Panc1 (cell line): ENCODE results near the gene LILRB1.

Experiments
- CTCF ChIP-seq: fragments of 450-650 bp; IDR thresholded peaks from 2 replicates; pipeline ENCODE4 v1.5.1; 2017; ENCODE audit warnings: mild to moderate bottlenecking
- POLR2AphosphoS5 ChIP-seq: IDR thresholded peaks from 2 replicates; pipeline ENCODE4 v1.6.1; 2012; ENCODE audit warnings: mild to moderate bottlenecking, low read depth, low read length, moderate library complexity
- REST ChIP-seq, 2 experiments: IDR thresholded peaks; 2 replicates each; pipeline ENCODE4 v1.6.1; 2011 to 2012; ENCODE audit warnings: low read depth in 2 of 2, control low read depth in 1 of 2, low read length in 1 of 2, mild to moderate bottlenecking in 1 of 2, moderate library complexity in 1 of 2; ENCODE audit not compliant: insufficient read depth in 1 of 2
- TCF7L2 ChIP-seq: IDR thresholded peaks from 2 replicates; pipeline ENCODE4 v1.6.1; 2011; ENCODE audit warnings: mild to moderate bottlenecking, low read depth, low read length, inconsistent platforms

GRCh38 chr19:54630782-54631181, 498 bp downstream of the LILRB1 start:
- TF ChIP-seq CTCF (no peak), TCF7L2 (no peak), REST (IDR thresholded peaks at IDR 0.05; ENCODE audit: insufficient read depth in 1 of 2, low read depth in 2 of 2, low read length in 1 of 2) (no peak), POLR2AphosphoS5 (no peak)
